GM12874 (cell line): Measurements from ENCODE around the gene TMEM238.

Source experiments
- TF ChIP-seq, protein P1 (sequence below): IDR thresholded peaks from 2 replicates; pipeline ENCODE4 v1.5.1; 2011; ENCODE audit warnings: low read depth, mild to moderate bottlenecking, control low read depth, low read length, moderate library complexity; ENCODE audit not compliant: insufficient read depth

The TMEM238 gene, protein sequence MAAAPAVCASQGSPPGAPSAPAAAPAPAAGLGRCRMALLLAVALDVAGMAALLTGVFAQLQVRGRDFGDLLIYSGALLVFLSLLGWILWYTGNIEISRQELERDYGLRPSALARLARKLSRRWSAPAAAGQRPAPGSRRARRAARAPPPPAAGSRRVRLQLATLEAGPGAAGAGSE

GRCh38 chr19:55384131-55384919 is at the start of gene TMEM238:
TMEM238 (minus strand) TSS chr19:55384292; CDS start chr19:55384259, 33 bp downstream.
- TF ChIP-seq, protein P1, sequence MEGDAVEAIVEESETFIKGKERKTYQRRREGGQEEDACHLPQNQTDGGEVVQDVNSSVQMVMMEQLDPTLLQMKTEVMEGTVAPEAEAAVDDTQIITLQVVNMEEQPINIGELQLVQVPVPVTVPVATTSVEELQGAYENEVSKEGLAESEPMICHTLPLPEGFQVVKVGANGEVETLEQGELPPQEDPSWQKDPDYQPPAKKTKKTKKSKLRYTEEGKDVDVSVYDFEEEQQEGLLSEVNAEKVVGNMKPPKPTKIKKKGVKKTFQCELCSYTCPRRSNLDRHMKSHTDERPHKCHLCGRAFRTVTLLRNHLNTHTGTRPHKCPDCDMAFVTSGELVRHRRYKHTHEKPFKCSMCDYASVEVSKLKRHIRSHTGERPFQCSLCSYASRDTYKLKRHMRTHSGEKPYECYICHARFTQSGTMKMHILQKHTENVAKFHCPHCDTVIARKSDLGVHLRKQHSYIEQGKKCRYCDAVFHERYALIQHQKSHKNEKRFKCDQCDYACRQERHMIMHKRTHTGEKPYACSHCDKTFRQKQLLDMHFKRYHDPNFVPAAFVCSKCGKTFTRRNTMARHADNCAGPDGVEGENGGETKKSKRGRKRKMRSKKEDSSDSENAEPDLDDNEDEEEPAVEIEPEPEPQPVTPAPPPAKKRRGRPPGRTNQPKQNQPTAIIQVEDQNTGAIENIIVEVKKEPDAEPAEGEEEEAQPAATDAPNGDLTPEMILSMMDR = no peak

- TF ChIP-seq, protein P1 = no peak
These were observed 49.2 kb upstream of the TMEM238 start for GRCh38 chr19:55433292-55433691.

DNA sequence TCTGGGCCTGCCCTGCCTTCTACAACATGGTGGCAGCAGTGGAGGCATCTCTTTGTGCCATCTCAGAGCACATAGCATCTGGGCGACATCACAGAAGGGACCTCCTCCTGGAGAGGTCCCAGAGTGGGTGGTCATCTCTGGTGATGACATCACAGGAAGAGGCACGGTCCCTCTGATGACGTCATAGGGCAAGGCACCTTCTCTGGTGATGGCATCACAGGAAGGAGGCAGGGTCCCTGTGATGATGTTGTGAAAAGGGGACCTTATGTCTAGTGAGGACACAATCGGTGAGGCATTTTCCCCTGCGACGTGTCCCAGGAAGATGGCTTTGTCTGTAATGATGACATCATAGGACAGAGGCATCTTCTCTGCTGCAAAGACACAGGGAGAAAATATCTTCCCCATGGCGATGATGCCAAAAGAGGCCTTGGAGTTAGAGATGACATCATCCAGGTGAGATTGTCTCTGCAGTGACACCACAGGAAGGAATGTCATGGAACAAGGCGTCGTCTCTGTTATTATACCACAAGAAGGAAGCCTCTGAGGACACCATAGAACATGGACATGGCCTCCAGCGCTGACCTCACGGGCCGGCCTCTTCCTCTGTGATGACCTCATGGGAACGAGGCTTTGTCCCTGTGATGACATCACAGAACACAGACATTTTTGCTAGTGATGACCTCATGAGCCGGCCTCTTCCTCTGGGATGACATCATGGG is 48.3 kb upstream of the TMEM238 start:
- TF ChIP-seq, protein P1 = no peak

GRCh38 chr19:55431183-55431582 is 47.1 kb upstream of the TMEM238 start:
- TF ChIP-seq, protein P1 = no peak

DNA sequence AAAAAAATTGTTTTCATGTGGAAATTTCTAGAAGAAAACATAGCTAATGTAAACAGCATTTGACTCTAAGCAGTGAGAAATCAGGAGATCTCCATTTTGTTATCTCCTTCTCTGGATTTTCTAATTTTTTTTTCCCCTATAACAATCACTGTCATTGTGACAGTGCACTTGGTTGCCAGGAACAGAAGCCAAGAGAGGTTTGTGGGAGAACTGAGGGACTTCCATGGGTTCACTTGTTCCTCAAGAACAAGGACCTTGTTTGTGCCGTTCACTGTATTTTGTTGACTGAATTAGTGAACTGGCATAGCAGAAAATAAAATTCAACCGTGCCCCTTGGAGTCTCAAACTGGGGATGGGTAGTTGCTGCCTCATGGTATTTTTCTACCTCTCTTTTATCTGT is 42.0 kb upstream of the TMEM238 start:
- TF ChIP-seq, protein P1 = no peak

DNA sequence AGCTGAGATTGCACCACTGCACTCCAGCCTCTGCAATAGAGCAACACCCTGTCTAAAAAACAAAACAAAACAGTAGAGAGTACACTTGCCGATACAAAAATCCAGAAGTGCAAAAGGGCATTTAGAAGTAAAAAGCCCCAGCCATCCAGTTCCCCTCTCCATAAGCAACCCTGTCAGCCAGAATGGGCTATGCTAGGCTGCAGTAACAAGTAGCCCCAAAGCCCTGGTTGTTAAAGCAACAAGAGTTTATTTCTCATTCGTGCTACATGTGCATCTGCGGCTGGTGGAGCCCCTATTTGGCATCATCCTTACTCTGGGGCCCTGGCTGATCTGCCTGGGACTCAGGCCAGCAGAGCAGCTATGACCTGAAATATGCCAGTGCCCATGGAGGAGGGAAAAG is 40.4 kb upstream of the TMEM238 start:
- TF ChIP-seq, protein P1 = no peak
